ENCODE data around the gene TLN1.

DNA sequence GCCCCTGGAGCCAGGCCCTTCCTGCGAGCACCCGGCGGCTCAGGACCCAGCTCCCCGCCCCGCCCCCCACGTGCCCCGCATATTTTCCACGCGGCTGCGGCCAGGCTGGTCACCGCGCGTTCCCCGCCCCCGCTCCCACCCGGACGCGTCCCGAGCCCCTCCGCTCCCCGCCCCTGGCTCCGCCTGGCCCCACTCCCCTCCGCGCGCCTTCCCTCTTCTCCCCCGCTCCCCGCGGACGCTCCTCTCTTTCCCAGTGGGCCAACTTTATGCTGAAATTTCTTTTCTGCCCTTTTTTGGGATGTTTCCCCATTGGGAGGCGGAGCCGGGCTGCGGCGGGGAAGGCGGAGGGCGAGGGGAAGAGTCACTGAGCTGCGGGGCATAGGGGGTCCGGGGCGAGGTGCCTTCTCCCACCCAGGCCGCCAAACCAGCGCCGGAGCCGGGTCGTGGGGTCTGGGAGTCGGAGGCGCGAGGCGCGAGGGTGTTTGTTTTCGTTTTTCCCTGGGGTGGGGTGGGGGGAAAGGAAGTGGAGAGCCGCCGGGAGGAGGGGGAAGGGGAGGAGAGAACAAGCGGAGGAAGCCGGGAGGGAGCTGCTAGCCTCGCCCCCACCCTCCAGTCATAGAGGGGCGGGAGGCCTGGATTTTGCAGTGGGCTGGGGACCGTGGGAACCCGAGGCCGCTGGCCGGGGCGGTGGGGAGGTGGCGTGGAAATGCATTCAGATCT is 41.2 kb downstream of the TLN1 start:
- TF ChIP-seq CTCF (conservative IDR thresholded peaks at IDR 0.05; ENCODE audit: low read length): no peak
- no peak for TF ChIP-seq EZH2phosphoT487 (IDR thresholded peaks at IDR 0.05; ENCODE audit: borderline replicate concordance, low read depth, low read length)

Data from OCI-LY7 (cell line).